Measurements from ENCODE around the gene TUBB8B.
"Not testable (repeated sequence)": the region's sequence is repeated elsewhere in the genome, so short reads cannot be mapped to it uniquely, and the experiment has no call there.

TUBB8B gene

DNA sequence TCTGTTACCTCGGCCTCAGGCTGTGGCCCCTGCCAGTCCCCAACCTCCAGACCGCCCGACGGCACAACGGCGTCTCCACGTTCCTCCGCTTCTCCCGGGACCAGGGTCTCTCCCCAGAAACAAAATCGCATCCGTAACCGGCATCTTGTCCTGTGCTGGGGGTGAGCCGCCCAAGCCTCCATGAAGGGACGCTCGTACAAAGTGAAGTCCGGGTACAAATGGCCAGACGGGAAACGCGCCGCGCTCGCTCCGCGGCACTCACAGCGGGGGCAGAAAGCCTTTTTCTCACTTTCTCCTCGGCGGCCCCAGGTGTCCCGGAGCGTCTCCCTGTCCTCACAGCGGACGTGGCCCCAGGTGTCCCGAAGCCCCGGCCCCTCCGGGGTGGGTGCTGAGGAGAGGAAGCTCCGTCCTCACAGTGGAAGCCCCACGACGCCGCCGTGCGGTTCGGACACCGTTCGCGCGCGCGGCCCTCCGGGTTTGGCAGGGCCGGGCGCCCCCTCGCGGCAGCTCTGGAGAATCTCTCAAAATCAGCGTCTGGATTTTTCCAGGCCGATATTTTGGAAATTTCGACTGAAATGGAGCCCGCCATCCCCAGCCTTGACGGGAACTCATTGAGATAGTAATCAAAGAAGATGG, 26.2 kb upstream of the TUBB8B start:
- H3K36me3 Mint-ChIP-seq; H3K4me1 Mint-ChIP-seq; H3K27ac Mint-ChIP-seq; H3K27me3 Mint-ChIP-seq; ATAC-seq (ENCODE audit: low read depth); H3K4me3 Mint-ChIP-seq; H3K9me3 Mint-ChIP-seq; DNase-seq (ENCODE audit: low spot score in 2 of 2): not testable (repeated sequence)

DNA sequence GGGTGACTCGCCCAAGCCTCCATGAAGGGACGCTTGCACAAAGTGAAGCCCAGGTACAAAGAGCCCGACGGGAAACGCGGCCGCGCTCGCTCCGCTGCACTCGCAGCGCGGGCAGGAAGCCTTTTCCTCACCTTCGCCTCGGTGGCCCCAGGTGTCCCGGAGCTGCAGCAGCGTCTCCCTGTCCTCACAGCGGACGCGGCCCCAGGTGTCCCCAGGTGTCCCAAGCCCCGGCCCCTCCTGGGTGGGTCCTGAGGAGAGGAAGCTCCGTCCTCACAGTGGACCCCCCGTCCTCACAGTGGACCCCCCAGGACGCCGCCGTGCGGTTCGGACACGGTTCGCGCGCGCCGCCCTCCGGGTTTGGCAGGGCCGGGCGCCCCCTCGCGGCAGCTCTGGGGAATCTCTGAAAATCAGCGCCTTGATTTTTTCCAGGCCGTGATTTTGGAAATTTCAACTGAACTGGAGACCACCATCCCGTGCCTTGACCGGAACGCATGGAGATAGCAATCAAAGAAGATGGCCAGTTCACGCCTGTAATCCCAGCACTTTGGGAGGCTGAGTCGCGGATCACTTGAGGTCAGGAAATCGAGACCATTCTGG, 23.9 kb upstream of the TUBB8B start:
- not testable (repeated sequence) for H3K4me1 Mint-ChIP-seq; H3K27ac Mint-ChIP-seq; H3K9me3 Mint-ChIP-seq; H3K27me3 Mint-ChIP-seq; H3K4me3 Mint-ChIP-seq; H3K36me3 Mint-ChIP-seq; ATAC-seq (ENCODE audit: low read depth); DNase-seq (ENCODE audit: low spot score in 2 of 2)

DNA sequence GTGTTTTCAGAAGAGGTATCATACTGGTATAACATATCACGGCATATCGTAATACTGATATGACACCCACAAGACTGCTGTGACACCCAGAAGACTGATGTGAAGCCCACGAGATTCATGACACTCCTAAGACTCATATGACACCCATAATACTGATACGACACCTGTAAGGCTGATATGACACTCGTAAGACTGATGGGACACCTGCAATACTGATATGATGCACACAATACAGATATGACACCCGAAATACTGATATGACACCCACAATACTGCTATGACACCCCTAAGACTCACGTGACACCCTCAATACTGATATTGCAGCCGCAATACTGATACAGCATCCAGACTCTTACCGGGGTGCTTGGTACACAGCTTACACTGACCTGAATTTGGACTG, 18.3 kb upstream of the TUBB8B start:
- not testable (repeated sequence) for H3K4me3 Mint-ChIP-seq; H3K9me3 Mint-ChIP-seq; DNase-seq (ENCODE audit: low spot score in 2 of 2); H3K36me3 Mint-ChIP-seq; H3K4me1 Mint-ChIP-seq; H3K27ac Mint-ChIP-seq; ATAC-seq (ENCODE audit: low read depth)
- peaks cover 18% of the 10 kb centered on the region for H3K27me3 Mint-ChIP-seq

DNA sequence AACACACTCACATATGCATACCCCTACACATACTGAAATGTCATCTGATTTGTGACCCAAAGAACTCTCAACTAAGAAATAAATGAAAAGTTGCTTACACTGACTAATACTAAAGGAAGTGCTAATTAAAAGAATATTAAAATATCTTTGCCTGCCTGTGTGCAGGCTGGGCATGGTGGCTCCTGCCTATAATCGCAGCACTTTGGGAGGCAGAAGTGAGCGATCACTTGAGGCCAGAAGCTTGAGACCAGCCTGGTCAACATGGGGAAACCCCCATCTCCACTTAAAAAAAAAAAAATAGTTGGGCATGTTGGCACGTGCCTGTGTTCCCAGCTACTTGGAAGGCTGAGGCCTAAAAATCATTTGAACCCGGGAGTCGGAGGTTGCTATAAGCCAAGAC, 14.9 kb upstream of the TUBB8B start:
- not testable (repeated sequence) for DNase-seq (ENCODE audit: low spot score in 2 of 2); H3K36me3 Mint-ChIP-seq
- peaks cover 19% of the 10 kb centered on the region for H3K27me3 Mint-ChIP-seq

GRCh38 chr18:63656-64055, 14.2 kb upstream of the TUBB8B start:
- H3K4me3 Mint-ChIP-seq; H3K27ac Mint-ChIP-seq; DNase-seq (ENCODE audit: low spot score in 2 of 2); H3K36me3 Mint-ChIP-seq; H3K4me1 Mint-ChIP-seq; ATAC-seq (ENCODE audit: low read depth); H3K9me3 Mint-ChIP-seq: not testable (repeated sequence)
- peaks cover 17% of the 10 kb centered on the region for H3K27me3 Mint-ChIP-seq

More for the DNA sequence above, 14.9 kb upstream of the TUBB8B start:
- not testable (repeated sequence) for H3K27ac Mint-ChIP-seq; ATAC-seq (ENCODE audit: low read depth); H3K4me1 Mint-ChIP-seq; H3K4me3 Mint-ChIP-seq; H3K9me3 Mint-ChIP-seq

- H3K36me3 Mint-ChIP-seq; H3K27me3 Mint-ChIP-seq; H3K9me3 Mint-ChIP-seq; H3K4me3 Mint-ChIP-seq; H3K4me1 Mint-ChIP-seq; ATAC-seq (ENCODE audit: low read depth); DNase-seq (ENCODE audit: low spot score in 2 of 2); H3K27ac Mint-ChIP-seq: not testable (repeated sequence)
Observed at GRCh38 chr18:54388-54787, 5.0 kb upstream of the TUBB8B start.

- not testable (repeated sequence) for DNase-seq (ENCODE audit: low spot score in 2 of 2); H3K9me3 Mint-ChIP-seq; ATAC-seq (ENCODE audit: low read depth); H3K4me1 Mint-ChIP-seq; H3K4me3 Mint-ChIP-seq; H3K27ac Mint-ChIP-seq; H3K36me3 Mint-ChIP-seq; H3K27me3 Mint-ChIP-seq
Observed at GRCh38 chr18:48696-49095, 719 bp downstream of the TUBB8B start.

DNA sequence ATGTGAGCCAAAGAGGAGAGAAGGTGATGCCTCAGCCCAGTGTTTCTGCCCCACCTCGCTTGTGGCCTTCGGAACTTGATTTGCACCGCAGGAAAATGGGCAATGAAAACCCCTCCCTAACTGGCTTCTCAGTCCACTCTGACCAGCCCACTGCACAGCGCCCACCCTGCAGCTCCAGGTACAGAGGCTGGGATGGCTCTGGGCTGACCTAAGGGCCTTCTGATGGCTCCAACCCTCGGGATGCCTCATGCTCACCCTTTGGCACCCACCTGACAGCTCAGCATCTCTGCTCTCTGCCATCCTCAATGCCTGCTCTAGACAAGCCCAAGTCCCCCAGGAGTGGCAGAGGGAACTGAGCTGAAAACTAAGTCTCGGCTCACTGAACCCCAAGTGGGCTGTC, 36.2 kb downstream of the TUBB8B start:
- not testable (repeated sequence) for H3K9me3 Mint-ChIP-seq

GRCh38 chr18:12773-13172, 36.6 kb downstream of the TUBB8B start:
- H3K36me3 Mint-ChIP-seq, H3K4me3 Mint-ChIP-seq: not testable (repeated sequence)

More for the DNA sequence above, 36.2 kb downstream of the TUBB8B start:
- not testable (repeated sequence) for H3K4me1 Mint-ChIP-seq; ATAC-seq (ENCODE audit: low read depth); H3K36me3 Mint-ChIP-seq; H3K27ac Mint-ChIP-seq; H3K27me3 Mint-ChIP-seq; H3K4me3 Mint-ChIP-seq; DNase-seq (ENCODE audit: low spot score in 2 of 2)

DNA sequence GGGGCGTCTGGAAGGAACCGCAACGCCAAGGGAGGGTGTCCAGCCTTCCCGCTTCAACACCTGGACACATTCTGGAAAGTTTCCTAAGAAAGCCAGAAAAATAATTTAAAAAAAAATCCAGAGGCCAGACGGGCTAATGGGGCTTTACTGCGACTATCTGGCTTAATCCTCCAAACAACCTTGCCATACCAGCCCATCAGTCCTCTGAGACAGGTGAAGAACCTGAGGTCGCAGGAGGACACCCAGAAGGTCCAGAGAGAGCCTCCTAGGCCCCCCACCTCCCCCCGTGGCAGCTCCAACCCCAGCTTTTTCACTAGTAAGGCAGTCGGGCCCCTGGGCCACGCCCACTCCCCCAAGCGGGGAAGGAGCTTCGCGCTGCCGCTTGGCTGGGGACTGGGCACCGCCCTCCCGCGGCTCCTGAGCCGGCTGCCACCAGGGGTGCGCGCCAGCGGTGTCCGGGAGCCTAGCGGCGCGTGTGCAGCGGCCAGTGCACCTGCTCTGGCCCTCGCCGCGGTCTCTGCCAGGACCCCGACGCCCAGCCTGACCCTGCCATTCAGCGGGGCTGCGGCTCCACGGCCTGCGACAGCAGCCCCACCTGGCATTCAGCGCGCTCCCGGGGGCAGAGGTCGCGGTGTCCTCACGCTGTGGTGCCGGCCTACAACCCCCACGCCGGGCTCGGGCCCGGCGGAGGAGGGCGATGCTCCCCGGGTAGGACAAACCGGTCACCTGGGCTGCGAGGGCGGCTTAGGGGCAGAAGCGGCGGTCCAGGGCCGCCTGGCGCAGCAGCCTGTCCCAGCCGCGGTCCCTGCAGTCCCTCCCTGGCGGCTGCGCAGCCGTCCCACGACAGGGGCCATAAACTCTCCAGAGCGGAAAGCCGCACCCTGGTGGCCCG, 37.8 kb downstream of the TUBB8B start:
- not testable (repeated sequence) for H3K4me1 Mint-ChIP-seq; H3K4me3 Mint-ChIP-seq; H3K9me3 Mint-ChIP-seq; H3K27ac Mint-ChIP-seq; ATAC-seq (ENCODE audit: low read depth); H3K27me3 Mint-ChIP-seq; DNase-seq (ENCODE audit: low spot score in 2 of 2); H3K36me3 Mint-ChIP-seq

More at GRCh38 chr18:12773-13172, 36.6 kb downstream of the TUBB8B start:
- H3K4me1 Mint-ChIP-seq; H3K9me3 Mint-ChIP-seq; ATAC-seq (ENCODE audit: low read depth); H3K27ac Mint-ChIP-seq; DNase-seq (ENCODE audit: low spot score in 2 of 2); H3K27me3 Mint-ChIP-seq: not testable (repeated sequence)

DNA sequence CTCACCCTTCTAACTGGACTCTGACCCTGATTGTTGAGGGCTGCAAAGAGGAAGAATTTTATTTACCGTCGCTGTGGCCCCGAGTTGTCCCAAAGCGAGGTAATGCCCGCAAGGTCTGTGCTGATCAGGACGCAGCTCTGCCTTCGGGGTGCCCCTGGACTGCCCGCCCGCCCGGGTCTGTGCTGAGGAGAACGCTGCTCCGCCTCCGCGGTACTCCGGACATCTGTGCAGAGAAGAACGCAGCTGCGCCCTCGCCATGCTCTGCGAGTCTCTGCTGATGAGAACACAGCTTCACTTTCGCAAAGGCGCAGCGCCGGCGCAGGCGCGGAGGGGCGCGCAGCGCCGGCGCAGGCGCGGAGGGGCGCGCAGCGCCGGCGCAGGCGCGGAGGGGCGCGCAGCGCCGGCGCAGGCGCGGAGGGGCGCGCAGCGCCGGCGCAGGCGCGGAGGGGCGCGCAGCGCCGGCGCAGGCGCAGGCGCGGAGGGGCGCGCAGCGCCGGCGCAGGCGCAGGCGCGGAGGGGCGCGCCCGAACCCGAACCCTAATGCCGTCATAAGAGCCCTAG, 38.7 kb downstream of the TUBB8B start:
- H3K36me3 Mint-ChIP-seq; H3K4me1 Mint-ChIP-seq; H3K27me3 Mint-ChIP-seq; ATAC-seq (ENCODE audit: low read depth); H3K4me3 Mint-ChIP-seq; H3K9me3 Mint-ChIP-seq; H3K27ac Mint-ChIP-seq; DNase-seq (ENCODE audit: low spot score in 2 of 2): not testable (repeated sequence)

GRCh38 chr18:9937-10336, 39.5 kb downstream of the TUBB8B start:
- ATAC-seq (ENCODE audit: low read depth); H3K4me1 Mint-ChIP-seq; H3K27me3 Mint-ChIP-seq; H3K27ac Mint-ChIP-seq; DNase-seq (ENCODE audit: low spot score in 2 of 2); H3K36me3 Mint-ChIP-seq; H3K9me3 Mint-ChIP-seq; H3K4me3 Mint-ChIP-seq: not testable (repeated sequence)

Data from memory B cell (primary cell).